HEK293 (cell line): Measurements from ENCODE around the gene FGF8.

Experiments
- CTCF ChIA-PET: fragments of 350-600 bp; formaldehyde crosslinking; extraction: SDS; loops from one replicate; lab custom pipeline; 2021; ENCODE audit warnings: antibody characterized with exemption; lab: Yijun Ruan, JAX
- POLR2A ChIA-PET: fragments of 300-600 bp; formaldehyde crosslinking; extraction: SDS; loops from one replicate; lab custom pipeline; 2020; ENCODE audit warnings: antibody characterized with exemption, inconsistent platforms; lab: Yijun Ruan, JAX
- H3K27ac ChIP-seq: fragments of 200-500 bp; sonication (Bioruptor generic); 2 replicates; pipeline ENCODE4 v1.5.1; 2014; ENCODE audit warnings: low read depth, low read length, control low read depth, inconsistent platforms; ENCODE audit errors: extremely low read depth
- H3K36me3 ChIP-seq, 2 experiments: fragments of 200-500 bp in 1 of 2; sonication (Bioruptor generic) in 1 of 2; 1 replicate in 1 of 2; 2 replicates in 1 of 2; pipeline ENCODE4 v1.5.1; 2014 to 2017; ENCODE audit warnings: inconsistent platforms in 2 of 2, low read length in 2 of 2; ENCODE audit not compliant: control insufficient read depth in 2 of 2, insufficient read depth in 1 of 2
- H3K4me1 ChIP-seq: fragments of 200-500 bp; sonication (Bioruptor generic); 2 replicates; pipeline ENCODE4 v1.5.1; 2014; ENCODE audit warnings: mild to moderate bottlenecking, low read length, inconsistent platforms; ENCODE audit not compliant: control insufficient read depth, insufficient read depth
- H3K4me3 ChIP-seq: 2 replicates; pipeline ENCODE4 v1.5.1; 2011; ENCODE audit warnings: low read depth, mild to moderate bottlenecking, control low read depth, low read length, moderate library complexity
- H3K9me3 ChIP-seq: fragments of 200-500 bp; sonication (Bioruptor generic); 2 replicates; pipeline ENCODE4 v1.5.1; 2014; ENCODE audit warnings: low read depth, low read length, inconsistent platforms; ENCODE audit not compliant: control insufficient read depth, insufficient read depth
- GLI2 ChIP-seq: fragments of 450-650 bp; formaldehyde crosslinking; IDR thresholded peaks from 2 replicates; pipeline ENCODE4; 2017; ENCODE audit warnings: missing biosample characterization, missing genetic modification characterization, low read depth, borderline replicate concordance
- GLI4 ChIP-seq: fragments of 450-650 bp; formaldehyde crosslinking; IDR thresholded peaks from 2 replicates; pipeline ENCODE4 v1.5.1; 2016; ENCODE audit warnings: missing biosample characterization, missing genetic modification characterization
- HOXD13 ChIP-seq: sonication (generic); formaldehyde crosslinking; IDR thresholded peaks from 2 replicates; pipeline ENCODE4 v1.8.0; 2022; ENCODE audit warnings: missing genetic modification reagents, borderline replicate concordance
- KLF1 ChIP-seq: fragments of 450-650 bp; formaldehyde crosslinking; IDR thresholded peaks from 2 replicates; pipeline ENCODE4 v1.5.1; 2016; ENCODE audit warnings: missing biosample characterization, missing genetic modification characterization
- ZBTB1 ChIP-seq: fragments of 450-650 bp; formaldehyde crosslinking; IDR thresholded peaks from 2 replicates; pipeline ENCODE4 v1.5.1; 2016; ENCODE audit warnings: missing biosample characterization, missing genetic modification characterization
- ZBTB20 ChIP-seq: fragments of 450-650 bp; formaldehyde crosslinking; IDR thresholded peaks from 2 replicates; pipeline ENCODE4 v1.5.1; 2016; ENCODE audit warnings: missing biosample characterization, missing genetic modification characterization
- ZFP37 ChIP-seq: fragments of 450-650 bp; formaldehyde crosslinking; IDR thresholded peaks from 2 replicates; pipeline ENCODE4 v1.5.1; 2016; ENCODE audit warnings: missing biosample characterization, missing genetic modification characterization
- ZNF132 ChIP-seq: fragments of 450-650 bp; formaldehyde crosslinking; IDR thresholded peaks from 2 replicates; pipeline ENCODE4 v1.5.1; 2017; ENCODE audit warnings: missing biosample characterization, missing genetic modification characterization, borderline replicate concordance
- ZNF19 ChIP-seq: fragments of 450-650 bp; formaldehyde crosslinking; IDR thresholded peaks from 2 replicates; pipeline ENCODE4; 2016; ENCODE audit warnings: missing biosample characterization, missing genetic modification characterization, low read depth
- ZNF335 ChIP-seq: fragments of 450-650 bp; formaldehyde crosslinking; conservative IDR thresholded peaks from 2 replicates; pipeline ENCODE4 v1.5.1; 2016; ENCODE audit warnings: missing biosample characterization, missing genetic modification characterization
- ZNF341 ChIP-seq: fragments of 450-650 bp; formaldehyde crosslinking; IDR thresholded peaks from 2 replicates; pipeline ENCODE4; 2016; ENCODE audit warnings: low read depth, missing biosample characterization, missing genetic modification characterization
- ZNF48 ChIP-seq: fragments of 450-650 bp; formaldehyde crosslinking; IDR thresholded peaks from 2 replicates; pipeline ENCODE4 v1.5.1; 2016; ENCODE audit warnings: missing biosample characterization, missing genetic modification characterization
- ZNF510 ChIP-seq: fragments of 450-650 bp; formaldehyde crosslinking; IDR thresholded peaks from 2 replicates; pipeline ENCODE4 v1.5.1; 2018; ENCODE audit warnings: mild to moderate bottlenecking, missing genetic modification characterization, missing biosample characterization; ENCODE audit not compliant: insufficient replicate concordance
- ZNF561 ChIP-seq: fragments of 450-650 bp; IDR thresholded peaks from 2 replicates; pipeline ENCODE4 v1.5.1; 2018; ENCODE audit warnings: missing biosample characterization, missing genetic modification characterization, borderline replicate concordance
- ZNF624 ChIP-seq: fragments of 450-650 bp; formaldehyde crosslinking; IDR thresholded peaks from 2 replicates; pipeline ENCODE4 v1.5.1; 2017; ENCODE audit warnings: missing biosample characterization, missing genetic modification characterization
- ZNF768 ChIP-seq: fragments of 450-650 bp; formaldehyde crosslinking; IDR thresholded peaks from 2 replicates; pipeline ENCODE4 v1.5.1; 2018; ENCODE audit warnings: missing biosample characterization, mild to moderate bottlenecking, missing genetic modification characterization
- ZNF776 ChIP-seq: fragments of 450-650 bp; formaldehyde crosslinking; IDR thresholded peaks from 2 replicates; pipeline ENCODE4 v1.5.0; 2017; ENCODE audit warnings: missing biosample characterization, missing genetic modification characterization, borderline replicate concordance
- ZNF843 ChIP-seq: fragments of 450-650 bp; formaldehyde crosslinking; IDR thresholded peaks from 2 replicates; pipeline ENCODE4 v1.5.1; 2016; ENCODE audit warnings: missing biosample characterization, missing genetic modification characterization
- ZSCAN30 ChIP-seq: fragments of 450-650 bp; IDR thresholded peaks from 2 replicates; pipeline ENCODE4 v1.5.1; 2018; ENCODE audit warnings: missing biosample characterization, mild to moderate bottlenecking, missing genetic modification characterization, moderate library complexity
- TF ChIP-seq, protein P1 (sequence below): fragments of 450-650 bp; formaldehyde crosslinking; IDR thresholded peaks from 2 replicates; pipeline ENCODE4 v1.5.1; 2017; ENCODE audit warnings: missing biosample characterization, mild to moderate bottlenecking, missing genetic modification characterization, moderate library complexity
- TF ChIP-seq, protein P2 (sequence below): fragments of 450-650 bp; formaldehyde crosslinking; IDR thresholded peaks from 2 replicates; pipeline ENCODE4 v1.5.1; 2016; ENCODE audit warnings: missing biosample characterization, missing genetic modification characterization
- TF ChIP-seq, protein P3 (sequence below): fragments of 450-650 bp; formaldehyde crosslinking; IDR thresholded peaks from 2 replicates; pipeline ENCODE4 v1.5.1; 2016; ENCODE audit warnings: missing biosample characterization, missing genetic modification characterization
- TF ChIP-seq, protein P4 (sequence below): fragments of 450-650 bp; IDR thresholded peaks from 2 replicates; pipeline ENCODE4 v1.5.1; 2018; ENCODE audit warnings: missing biosample characterization, missing genetic modification characterization
- TF ChIP-seq, protein P5 (sequence below): fragments of 450-650 bp; formaldehyde crosslinking; IDR thresholded peaks from 2 replicates; pipeline ENCODE4 v1.5.1; 2016; ENCODE audit warnings: missing biosample characterization, missing genetic modification characterization, borderline replicate concordance

The FGF8 gene

DNA sequence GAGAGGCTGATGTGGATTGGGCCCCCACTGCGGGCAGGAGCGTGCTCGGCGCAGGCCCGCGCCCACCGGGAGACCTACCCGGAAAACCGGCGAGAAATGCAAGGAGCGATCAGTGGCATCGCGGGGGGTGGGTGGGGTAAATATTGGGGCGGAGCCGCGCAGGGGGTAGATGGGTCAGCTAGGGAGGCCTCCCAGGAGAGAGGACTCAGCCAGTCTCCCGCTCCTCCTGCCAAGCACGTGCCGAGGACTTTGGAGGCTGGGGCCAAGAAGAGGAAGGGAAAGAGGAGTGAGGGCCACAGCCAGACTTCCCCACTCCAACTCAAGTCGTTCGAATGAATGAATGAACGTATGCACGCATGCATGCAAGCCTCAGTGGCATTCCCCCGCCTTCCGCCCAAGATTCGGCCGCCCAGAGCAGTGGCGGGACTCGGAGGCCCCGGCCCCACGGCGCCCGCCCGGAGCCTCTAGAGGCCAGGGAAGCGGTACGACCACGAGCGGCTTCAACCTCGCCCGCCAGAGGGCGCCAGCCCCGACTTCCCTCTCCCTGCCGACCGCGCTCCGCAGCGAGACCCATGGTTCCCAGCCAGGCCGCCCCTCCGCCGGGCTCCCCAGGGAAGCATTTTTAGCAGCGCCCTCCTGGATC is 3.8 kb upstream of the FGF8 start (continued):
- TF ChIP-seq ZNF843 (tag by site-specific recombination) (0 out of 2 replicates have a peak, but pooled peaks have one; percentile 22), ZSCAN30 (peak; percentile 77; the same call in 1 of the 2 replicates), ZNF561 (peak; percentile 55; the same call in 1 of the 2 replicates), ZNF132 (no peak), KLF1 (tag by site-specific recombination) (peak; percentile 23), ZFP37 (0 out of 2 replicates have a peak, but pooled peaks have one; percentile 39)

DNA sequence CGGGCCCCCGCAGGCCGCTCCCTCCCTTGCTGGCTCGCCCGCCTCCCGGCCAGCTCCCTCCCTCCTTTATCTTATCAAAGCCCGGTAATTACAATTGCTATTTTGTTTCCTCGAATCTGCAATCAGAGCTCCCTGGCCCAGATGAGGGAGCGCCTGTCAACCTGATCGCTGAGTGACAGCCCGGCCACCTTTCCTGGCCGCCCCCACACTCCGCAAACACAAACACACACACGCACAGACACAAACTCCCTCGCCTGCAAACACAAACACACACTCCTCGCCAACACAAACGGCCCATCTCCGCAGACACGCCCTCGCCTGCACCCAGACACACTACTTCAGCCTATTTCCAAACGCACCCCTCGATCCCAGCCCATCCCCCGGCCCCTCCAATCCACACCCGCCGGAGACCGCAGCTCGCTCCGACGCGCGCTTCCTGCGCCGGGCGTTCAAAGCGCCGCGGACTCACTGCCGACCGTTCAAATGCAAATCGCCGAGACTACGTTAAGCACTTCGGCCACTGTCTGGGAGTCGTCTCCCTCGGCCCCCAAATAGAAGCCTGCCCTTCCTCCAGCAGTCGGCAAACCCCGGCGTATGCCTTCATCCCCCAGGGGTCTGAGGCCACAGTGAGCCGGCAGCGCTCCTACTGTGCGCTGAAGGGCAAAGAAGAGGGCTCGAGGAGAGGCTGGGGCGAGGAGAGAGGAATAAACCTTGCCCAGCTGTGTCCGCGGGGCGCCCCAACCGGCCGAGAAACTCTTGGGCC is 3.0 kb upstream of the FGF8 start:
- POLR2A ChIA-PET: no interaction called here
- Histone ChIP-seq H3K4me1 (peaks cover 18% of the 10 kb centered on the region), H3K9me3 (no peaks in the 10 kb centered on the region), H3K4me3 (no peak overlapping the region), H3K27ac (no peak overlapping the region), H3K36me3 (peaks cover 0 to 13% of the 10 kb centered on the region in 2 experiments; a peak in 1 of 3 replicates)
- CTCF ChIA-PET: interaction anchor here (0.6 to 8.1 kb wide), 6 partner anchors 92 to 566 kb away, joined by 3 to 203 read pairs (median 4); no protein-coding TSS in a partner anchor
- TF ChIP-seq, protein P1, sequence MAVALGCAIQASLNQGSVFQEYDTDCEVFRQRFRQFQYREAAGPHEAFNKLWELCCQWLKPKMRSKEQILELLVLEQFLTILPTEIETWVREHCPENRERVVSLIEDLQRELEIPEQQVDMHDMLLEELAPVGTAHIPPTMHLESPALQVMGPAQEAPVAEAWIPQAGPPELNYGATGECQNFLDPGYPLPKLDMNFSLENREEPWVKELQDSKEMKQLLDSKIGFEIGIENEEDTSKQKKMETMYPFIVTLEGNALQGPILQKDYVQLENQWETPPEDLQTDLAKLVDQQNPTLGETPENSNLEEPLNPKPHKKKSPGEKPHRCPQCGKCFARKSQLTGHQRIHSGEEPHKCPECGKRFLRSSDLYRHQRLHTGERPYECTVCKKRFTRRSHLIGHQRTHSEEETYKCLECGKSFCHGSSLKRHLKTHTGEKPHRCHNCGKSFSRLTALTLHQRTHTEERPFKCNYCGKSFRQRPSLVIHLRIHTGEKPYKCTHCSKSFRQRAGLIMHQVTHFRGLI (tag by site-specific recombination): no peak
- TF ChIP-seq, protein P2, sequence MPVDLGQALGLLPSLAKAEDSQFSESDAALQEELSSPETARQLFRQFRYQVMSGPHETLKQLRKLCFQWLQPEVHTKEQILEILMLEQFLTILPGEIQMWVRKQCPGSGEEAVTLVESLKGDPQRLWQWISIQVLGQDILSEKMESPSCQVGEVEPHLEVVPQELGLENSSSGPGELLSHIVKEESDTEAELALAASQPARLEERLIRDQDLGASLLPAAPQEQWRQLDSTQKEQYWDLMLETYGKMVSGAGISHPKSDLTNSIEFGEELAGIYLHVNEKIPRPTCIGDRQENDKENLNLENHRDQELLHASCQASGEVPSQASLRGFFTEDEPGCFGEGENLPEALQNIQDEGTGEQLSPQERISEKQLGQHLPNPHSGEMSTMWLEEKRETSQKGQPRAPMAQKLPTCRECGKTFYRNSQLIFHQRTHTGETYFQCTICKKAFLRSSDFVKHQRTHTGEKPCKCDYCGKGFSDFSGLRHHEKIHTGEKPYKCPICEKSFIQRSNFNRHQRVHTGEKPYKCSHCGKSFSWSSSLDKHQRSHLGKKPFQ (tag by site-specific recombination): no peak
- TF ChIP-seq ZNF341 (tag by site-specific recombination) (no peak), HOXD13 (CRISPR knock-in tag) (no peak), ZBTB1 (tag by site-specific recombination) (no peak), ZNF624 (tag by site-specific recombination) (no peak), ZNF48 (tag by site-specific recombination) (no peak), ZNF768 (tag by site-specific recombination) (no peak), ZNF510 (no peak), ZBTB20 (tag by site-specific recombination) (no peak; the same call in 1 of the 2 replicates), GLI4 (tag by site-specific recombination) (no peak), GLI2 (tag by site-specific recombination) (no peak), ZNF19 (tag by site-specific recombination) (no peak), ZNF335 (tag by site-specific recombination) (no peak), ZNF776 (tag by site-specific recombination) (no peak)
- TF ChIP-seq, protein P3, sequence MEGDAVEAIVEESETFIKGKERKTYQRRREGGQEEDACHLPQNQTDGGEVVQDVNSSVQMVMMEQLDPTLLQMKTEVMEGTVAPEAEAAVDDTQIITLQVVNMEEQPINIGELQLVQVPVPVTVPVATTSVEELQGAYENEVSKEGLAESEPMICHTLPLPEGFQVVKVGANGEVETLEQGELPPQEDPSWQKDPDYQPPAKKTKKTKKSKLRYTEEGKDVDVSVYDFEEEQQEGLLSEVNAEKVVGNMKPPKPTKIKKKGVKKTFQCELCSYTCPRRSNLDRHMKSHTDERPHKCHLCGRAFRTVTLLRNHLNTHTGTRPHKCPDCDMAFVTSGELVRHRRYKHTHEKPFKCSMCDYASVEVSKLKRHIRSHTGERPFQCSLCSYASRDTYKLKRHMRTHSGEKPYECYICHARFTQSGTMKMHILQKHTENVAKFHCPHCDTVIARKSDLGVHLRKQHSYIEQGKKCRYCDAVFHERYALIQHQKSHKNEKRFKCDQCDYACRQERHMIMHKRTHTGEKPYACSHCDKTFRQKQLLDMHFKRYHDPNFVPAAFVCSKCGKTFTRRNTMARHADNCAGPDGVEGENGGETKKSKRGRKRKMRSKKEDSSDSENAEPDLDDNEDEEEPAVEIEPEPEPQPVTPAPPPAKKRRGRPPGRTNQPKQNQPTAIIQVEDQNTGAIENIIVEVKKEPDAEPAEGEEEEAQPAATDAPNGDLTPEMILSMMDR (tag by site-specific recombination): no peak
- TF ChIP-seq, protein P4, sequence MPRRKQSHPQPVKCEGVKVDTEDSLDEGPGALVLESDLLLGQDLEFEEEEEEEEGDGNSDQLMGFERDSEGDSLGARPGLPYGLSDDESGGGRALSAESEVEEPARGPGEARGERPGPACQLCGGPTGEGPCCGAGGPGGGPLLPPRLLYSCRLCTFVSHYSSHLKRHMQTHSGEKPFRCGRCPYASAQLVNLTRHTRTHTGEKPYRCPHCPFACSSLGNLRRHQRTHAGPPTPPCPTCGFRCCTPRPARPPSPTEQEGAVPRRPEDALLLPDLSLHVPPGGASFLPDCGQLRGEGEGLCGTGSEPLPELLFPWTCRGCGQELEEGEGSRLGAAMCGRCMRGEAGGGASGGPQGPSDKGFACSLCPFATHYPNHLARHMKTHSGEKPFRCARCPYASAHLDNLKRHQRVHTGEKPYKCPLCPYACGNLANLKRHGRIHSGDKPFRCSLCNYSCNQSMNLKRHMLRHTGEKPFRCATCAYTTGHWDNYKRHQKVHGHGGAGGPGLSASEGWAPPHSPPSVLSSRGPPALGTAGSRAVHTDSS (tag by site-specific recombination): no peak
- TF ChIP-seq, protein P5, sequence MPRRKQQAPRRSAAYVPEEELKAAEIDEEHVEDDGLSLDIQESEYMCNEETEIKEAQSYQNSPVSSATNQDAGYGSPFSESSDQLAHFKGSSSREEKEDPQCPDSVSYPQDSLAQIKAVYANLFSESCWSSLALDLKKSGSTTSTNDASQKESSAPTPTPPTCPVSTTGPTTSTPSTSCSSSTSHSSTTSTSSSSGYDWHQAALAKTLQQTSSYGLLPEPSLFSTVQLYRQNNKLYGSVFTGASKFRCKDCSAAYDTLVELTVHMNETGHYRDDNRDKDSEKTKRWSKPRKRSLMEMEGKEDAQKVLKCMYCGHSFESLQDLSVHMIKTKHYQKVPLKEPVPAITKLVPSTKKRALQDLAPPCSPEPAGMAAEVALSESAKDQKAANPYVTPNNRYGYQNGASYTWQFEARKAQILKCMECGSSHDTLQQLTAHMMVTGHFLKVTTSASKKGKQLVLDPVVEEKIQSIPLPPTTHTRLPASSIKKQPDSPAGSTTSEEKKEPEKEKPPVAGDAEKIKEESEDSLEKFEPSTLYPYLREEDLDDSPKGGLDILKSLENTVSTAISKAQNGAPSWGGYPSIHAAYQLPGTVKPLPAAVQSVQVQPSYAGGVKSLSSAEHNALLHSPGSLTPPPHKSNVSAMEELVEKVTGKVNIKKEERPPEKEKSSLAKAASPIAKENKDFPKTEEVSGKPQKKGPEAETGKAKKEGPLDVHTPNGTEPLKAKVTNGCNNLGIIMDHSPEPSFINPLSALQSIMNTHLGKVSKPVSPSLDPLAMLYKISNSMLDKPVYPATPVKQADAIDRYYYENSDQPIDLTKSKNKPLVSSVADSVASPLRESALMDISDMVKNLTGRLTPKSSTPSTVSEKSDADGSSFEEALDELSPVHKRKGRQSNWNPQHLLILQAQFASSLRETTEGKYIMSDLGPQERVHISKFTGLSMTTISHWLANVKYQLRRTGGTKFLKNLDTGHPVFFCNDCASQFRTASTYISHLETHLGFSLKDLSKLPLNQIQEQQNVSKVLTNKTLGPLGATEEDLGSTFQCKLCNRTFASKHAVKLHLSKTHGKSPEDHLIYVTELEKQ (tag by site-specific recombination): peak; percentile 86; the same call in 1 of the 2 replicates
